GM18867 (cell line): ENCODE measurements around the gene B2M.
"Not testable (repeated sequence)": the region's sequence is repeated elsewhere in the genome, so short reads cannot be mapped to it uniquely, and the experiment has no call there.

ENCODE experiments used
- ATAC-seq: cut with Tn5 transposase; IDR thresholded peaks from one replicate; pipeline ENCODE4 v1.9.1; 2021; ENCODE audit warnings: mild to moderate bottlenecking, moderate library complexity; ENCODE audit not compliant: unreplicated experiment

Gene B2M

DNA sequence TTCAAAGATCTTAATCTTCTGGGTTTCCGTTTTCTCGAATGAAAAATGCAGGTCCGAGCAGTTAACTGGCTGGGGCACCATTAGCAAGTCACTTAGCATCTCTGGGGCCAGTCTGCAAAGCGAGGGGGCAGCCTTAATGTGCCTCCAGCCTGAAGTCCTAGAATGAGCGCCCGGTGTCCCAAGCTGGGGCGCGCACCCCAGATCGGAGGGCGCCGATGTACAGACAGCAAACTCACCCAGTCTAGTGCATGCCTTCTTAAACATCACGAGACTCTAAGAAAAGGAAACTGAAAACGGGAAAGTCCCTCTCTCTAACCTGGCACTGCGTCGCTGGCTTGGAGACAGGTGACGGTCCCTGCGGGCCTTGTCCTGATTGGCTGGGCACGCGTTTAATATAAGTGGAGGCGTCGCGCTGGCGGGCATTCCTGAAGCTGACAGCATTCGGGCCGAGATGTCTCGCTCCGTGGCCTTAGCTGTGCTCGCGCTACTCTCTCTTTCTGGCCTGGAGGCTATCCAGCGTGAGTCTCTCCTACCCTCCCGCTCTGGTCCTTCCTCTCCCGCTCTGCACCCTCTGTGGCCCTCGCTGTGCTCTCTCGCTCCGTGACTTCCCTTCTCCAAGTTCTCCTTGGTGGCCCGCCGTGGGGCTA, at the start of gene B2M, which contains the start of gene PATL2:
B2M (plus strand) TSS at position 422 of the 647 bp plus-strand sequence; CDS start at position 452, 30 bp downstream.
PATL2 (minus strand) TSS at position 228 of the 647 bp plus-strand sequence. CDS start 34,833 bp downstream, outside the sequence.
- peak; percentile 68 for ATAC-seq

GRCh38 chr15:44661576-44661975, 49.7 kb upstream of the B2M start:
- no peak for ATAC-seq

DNA sequence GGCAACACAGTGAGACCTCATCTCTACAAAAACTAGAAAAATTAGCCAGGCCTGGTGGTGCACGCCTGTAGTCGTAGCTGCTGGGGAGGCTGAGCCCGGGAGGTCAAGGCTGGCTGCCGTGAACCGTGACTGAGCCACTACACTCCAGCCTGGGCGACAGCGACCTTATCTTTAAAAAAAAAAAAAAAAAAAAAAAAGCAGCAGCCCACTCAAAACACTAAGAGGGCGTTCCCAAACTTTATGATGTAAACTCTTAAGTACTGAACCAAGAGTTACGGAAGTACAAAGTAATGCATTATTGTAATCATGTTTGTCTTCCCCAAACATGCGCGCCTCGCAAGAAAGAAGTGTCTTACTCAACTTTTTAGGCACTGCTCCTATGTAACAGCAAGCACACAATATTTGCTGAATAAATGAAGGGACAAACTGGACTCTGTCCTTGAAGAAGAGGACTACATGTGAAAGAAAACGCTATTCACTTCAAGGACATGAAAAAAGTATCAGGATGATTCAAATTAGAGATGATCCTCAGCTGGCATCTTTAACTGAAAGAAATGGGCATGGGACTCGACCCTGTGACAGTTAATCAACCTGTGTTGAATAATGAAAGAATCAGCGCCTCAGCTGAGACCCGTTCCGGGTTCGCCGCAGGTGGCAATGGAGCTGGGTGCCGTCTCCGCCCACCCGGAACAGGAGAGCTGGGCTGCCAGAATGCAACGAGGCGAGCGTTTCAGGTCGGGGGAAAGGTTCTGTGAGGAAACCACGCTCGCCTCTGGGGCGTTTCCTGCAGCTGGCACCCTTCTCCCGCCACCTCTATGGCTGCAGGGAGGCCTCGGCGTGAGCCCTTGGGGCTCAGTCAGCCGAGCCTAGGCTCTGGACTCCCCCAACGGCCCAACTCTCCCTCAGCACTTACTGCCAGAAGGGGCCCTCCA, 48.6 kb upstream of the B2M start:
- ATAC-seq = peak; percentile 56

DNA sequence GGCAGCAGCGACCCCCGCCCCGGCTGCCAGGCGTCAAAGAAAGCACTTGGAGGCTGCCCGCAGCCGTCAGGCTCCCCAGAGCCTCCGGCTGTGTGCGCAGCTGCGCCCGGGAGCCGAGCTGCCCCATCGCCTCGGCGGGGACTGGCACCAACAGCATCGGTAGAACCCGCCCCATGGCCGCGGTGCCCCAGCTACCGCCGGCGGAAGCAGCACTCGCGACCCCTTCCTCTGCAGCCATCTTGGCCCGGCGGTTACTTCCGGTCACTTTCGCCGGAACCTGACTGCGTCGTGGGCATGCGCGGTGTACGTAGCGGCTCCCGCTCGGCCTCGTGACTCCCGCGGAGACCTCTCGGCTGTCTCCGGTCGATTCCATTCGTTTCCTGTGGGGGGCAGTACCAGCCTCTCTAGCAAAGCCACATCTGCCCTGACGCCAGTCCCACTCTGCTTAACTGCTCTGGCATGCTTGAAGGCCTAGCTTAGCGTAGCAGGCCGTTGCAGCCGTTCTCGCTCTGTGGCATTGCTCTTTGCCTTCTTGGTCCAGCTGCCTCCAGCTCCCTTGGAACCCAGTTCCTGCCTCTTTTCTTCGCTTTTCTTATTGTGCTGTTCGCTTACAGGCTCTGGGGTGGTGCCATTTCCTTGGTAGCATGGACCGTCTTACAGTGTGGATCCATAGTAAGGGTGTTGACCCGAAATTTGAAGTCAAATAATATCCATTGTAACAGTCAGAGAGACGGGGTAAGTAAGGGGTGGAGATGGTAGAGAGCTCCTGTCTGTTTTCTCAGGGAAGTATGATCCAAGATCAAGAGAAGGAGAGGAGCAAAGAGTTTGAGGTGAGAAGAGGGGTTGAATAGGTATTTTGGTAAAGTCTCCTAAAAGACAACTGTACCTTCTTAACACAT, 47.7 kb upstream of the B2M start, which contains the start of gene SPG11:
SPG11 (minus strand) TSS at position 253 of the 899 bp plus-strand sequence; CDS start at position 238, 15 bp downstream.
- ATAC-seq = peak; percentile 75

DNA sequence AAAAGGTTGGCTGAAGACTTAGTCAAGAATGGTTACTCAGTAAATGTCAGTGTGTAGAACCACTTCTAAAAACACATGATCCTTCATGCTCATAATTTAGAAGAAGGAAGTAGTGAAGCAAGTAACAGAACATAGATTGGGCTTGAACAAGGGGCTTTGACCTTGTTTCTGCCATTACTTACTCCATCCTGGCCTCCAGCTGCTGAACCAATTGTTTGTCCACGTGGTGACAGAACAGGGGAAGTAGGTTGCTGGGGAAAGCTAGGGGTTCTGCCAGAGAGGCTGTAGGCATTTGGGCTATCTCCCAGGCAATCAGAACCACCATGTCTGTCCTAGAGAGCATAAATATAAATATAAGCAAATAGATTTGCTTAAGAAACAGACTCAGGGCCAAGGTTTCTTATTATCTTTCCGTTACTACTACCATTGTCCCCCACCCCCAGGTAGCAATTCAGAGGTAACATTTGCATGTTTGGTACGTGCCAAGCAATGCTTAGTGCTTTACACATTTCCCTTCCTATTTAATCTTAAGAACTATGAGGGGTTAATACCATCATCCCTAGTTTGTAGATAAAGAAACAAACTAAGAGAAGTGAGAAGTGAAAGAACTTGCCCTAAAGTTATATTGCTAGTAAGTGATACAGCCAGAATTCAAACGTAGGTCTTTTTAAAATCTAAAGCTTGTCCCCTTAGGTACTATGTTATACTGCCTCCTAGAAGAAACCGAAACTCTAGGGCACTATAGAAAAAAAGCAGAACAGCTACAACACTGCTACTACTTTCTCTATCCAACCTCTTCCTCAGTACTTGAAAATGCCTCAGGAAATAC, 44.9 kb upstream of the B2M start:
- ATAC-seq = no peak

DNA sequence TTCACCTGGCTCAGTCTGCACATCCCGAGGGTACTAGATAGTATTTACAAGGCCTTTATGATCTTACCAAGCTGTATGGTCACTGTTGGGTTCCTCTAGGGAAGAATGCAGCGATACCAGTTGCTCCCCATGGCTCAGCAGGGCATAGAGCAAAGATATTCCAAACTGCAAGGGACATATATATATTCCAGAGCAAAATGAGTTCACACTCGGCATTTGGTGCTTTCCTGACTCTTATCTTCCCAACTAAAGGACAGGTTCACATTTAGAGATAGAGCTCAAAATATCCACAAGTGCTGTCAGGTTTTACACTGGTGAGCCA, 44.3 kb upstream of the B2M start:
- no peak for ATAC-seq

- no peak for ATAC-seq
Measured at GRCh38 chr15:44668921-44669320, 42.4 kb upstream of the B2M start.

DNA sequence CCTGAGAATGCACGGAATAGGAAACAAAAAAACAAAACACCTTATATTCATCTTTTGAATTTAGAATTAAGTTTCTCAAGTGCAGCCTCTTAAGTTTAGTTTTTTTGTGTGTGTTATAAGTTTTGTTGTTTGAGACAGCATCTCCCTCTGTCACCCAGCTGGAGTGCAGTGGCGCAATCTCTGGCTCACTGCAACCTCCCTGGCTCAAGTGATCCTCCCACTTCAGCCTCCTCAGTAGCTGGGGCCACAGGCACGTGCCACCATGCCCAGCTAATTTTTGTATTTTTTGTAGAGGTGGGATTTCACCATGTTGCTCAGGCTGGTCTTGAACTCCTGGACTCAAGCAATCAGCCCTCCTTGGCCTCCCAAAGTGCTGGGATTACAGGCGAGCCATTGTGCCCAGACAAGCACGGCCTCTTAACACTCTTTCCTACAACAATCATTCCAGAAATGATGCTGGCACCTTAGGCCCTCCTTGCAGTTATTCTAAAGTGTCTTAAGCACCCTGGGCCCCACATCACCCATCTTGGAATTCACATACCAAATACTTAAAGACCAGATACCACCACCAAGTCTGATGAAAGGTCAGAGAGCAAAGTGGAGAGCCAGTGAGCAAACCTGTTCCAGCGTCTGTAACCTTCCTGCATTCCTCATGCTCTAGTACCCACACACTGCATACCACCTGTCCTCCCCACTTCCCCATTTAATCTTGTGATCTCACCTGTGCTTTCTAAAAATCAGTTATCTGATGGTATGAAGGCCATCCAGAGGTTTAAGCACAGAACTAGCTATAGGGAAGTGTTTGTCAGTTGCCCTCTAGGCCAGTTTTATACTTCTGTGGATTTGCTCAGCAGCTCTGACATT, 41.0 kb upstream of the B2M start:
- no peak for ATAC-seq

GRCh38 chr15:44673639-44674038, 37.7 kb upstream of the B2M start:
- ATAC-seq = no peak

DNA sequence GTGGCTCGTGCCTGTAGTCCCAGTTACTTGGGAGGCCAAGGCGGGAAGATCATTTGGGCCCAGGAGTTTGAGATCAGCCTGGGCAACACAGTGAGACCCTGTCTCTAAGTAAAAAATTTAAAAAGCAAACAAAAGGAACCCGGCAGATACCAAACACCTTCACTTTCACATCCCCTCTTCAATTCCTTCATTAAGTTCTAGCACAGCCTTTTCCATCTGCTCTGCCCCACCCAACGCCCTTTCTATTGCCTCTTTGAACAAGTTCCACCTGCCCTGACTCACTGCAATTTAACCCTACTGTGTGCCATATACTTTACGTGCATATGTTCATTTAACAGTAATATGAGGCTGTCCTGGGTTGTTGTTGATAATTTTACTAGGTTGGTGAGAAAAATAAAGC, 35.4 kb upstream of the B2M start:
- no peak for ATAC-seq

- no peak for ATAC-seq
Measured at GRCh38 chr15:44676676-44677075, 34.6 kb upstream of the B2M start.

DNA sequence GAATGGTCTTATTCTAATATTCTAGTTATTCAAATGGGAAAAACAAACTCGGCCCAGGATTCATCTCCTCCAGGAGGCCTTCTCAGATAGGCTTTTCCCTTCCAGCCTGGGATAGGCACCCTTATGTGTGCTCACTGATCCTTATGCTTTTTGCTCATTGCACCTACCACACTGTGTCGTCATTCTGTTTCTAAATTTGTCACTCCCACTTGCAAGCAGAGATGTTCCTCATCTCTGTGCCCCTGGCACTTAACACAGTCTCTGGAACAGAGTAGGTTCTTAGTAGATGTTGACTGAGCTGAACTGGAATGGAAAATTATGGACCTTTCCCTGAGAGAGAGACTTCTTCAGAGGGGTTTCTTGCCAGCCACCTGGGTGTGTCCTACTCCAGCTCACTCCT, 29.1 kb upstream of the B2M start:
- ATAC-seq = no peak

GRCh38 chr15:44682809-44683682, 28.3 kb upstream of the B2M start:
- not testable (repeated sequence) for ATAC-seq

- not testable (repeated sequence) for ATAC-seq
Measured at GRCh38 chr15:44689318-44689717, 22.0 kb upstream of the B2M start.

DNA sequence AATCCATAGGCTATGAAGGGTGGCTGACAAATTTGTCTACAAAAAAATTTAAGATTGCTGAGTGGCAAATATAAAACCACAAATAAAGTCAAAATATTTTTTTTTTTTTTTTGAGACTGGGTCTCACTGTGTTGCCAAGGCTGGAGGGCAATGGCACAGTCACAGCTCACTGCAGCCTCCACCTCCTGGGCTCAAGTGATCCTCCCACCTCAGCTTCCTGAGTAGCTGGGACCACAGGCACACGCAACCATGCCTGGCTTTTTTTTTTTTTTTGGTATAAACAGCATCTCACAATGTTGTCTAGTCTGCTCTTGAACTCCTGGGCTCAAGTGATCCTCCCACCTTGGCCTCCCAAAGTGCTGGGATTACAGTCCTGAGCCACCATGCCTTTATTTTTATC, 21.1 kb upstream of the B2M start:
- not testable (repeated sequence) for ATAC-seq

- ATAC-seq = no peak
Measured at GRCh38 chr15:44692659-44693058, 18.7 kb upstream of the B2M start.

DNA sequence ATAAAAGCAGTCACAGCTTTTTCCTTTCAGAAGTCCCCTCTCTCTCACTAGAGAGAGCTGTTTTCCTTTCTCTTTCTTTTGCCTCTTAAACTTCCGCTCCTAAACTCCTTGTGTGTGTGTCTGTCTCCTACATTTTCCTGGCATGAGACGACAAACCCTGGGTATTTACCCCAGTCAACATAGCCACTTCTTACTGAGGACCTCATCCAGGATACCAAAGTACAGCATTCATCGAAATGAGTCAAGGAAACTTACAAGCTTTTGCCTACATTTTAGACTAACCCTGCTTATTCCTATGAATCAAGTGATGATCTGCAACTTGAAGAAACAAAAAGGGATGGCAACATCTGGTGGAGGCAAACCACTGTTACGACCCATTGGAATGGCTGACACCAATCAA, 16.9 kb upstream of the B2M start:
- no peak for ATAC-seq

- no peak for ATAC-seq
Measured at GRCh38 chr15:44695294-44695693, 16.0 kb upstream of the B2M start.
